ENCODE data around the gene DLGAP3.

The DLGAP3 gene

GRCh38 chr1:34846265-34846664 lies 83.2 kb downstream of the DLGAP3 start:
- TF ChIP-seq, protein P1, sequence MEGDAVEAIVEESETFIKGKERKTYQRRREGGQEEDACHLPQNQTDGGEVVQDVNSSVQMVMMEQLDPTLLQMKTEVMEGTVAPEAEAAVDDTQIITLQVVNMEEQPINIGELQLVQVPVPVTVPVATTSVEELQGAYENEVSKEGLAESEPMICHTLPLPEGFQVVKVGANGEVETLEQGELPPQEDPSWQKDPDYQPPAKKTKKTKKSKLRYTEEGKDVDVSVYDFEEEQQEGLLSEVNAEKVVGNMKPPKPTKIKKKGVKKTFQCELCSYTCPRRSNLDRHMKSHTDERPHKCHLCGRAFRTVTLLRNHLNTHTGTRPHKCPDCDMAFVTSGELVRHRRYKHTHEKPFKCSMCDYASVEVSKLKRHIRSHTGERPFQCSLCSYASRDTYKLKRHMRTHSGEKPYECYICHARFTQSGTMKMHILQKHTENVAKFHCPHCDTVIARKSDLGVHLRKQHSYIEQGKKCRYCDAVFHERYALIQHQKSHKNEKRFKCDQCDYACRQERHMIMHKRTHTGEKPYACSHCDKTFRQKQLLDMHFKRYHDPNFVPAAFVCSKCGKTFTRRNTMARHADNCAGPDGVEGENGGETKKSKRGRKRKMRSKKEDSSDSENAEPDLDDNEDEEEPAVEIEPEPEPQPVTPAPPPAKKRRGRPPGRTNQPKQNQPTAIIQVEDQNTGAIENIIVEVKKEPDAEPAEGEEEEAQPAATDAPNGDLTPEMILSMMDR (conservative IDR thresholded peaks at IDR 0.05; ENCODE audit: low read depth, low read length), result no peak
- no peaks in the 10 kb centered on the region for H3K27me3 ChIP-seq (ENCODE audit: insufficient read depth, low read depth)
- no peaks in the 10 kb centered on the region for H3K36me3 ChIP-seq (ENCODE audit: insufficient read depth)
- H2AFZ ChIP-seq (ENCODE audit: low read depth), result no peak overlapping the region
- H4K20me1 ChIP-seq (ENCODE audit: insufficient read depth), result no peaks in the 10 kb centered on the region
- H3K4me1 ChIP-seq (ENCODE audit: low read depth, poor library complexity, severe bottlenecking), result no peaks in the 10 kb centered on the region
- no peaks in the 10 kb centered on the region for H3K79me2 ChIP-seq (ENCODE audit: insufficient read depth, low read depth)
- H3K4me3 ChIP-seq (IDR thresholded peaks at IDR 0.05; ENCODE audit: insufficient read depth, low read depth, low read length), result no peak overlapping the region
- no peak overlapping the region for H3K4me2 ChIP-seq
- H3K27ac ChIP-seq, result no peak overlapping the region
- H3K9ac ChIP-seq, result no peak overlapping the region

DNA sequence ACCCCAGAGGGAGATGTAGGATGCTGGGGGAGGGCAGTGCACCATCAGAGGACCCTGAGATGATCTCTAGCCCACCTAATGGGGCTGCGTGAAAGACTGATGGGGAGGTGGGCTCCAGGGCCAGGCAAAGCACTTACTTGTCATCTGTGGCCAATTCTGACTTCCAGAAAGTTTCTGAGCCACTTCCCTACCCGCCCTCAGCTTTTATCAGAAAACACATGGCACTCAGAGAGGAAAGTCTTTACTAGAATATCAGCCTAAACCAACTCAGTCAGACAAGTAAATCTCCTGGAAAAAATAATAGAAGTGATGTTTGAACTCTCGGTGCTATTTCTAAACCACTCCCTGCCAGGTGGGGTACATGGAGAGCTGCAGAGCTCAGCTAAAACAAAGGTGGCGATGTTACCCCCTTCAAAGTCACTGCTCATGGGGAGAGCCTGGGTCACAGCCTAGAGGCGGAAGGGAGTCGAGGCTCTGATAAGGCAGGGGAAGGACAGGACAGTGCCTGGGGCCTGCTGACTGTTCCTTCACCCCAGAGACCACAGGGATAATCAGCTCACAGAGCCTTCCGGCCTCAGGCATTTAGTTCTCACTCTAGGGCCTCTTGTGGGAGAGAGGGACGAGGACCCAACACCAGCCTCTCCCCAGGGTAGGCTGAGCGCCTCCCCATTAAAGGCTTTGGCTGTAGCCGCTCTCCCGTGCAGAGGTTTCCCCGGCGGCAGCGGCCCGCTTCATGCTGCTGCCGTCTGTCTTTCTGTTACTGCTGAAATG lies 84.1 kb downstream of the DLGAP3 start:
- no peak overlapping the region for H2AFZ ChIP-seq (ENCODE audit: low read depth)
- H3K4me1 ChIP-seq (ENCODE audit: low read depth, poor library complexity, severe bottlenecking), result no peaks in the 10 kb centered on the region
- no peaks in the 10 kb centered on the region for H3K79me2 ChIP-seq (ENCODE audit: insufficient read depth, low read depth)
- TF ChIP-seq, protein P1 (conservative IDR thresholded peaks at IDR 0.05; ENCODE audit: low read depth, low read length), result no peak
- no peaks in the 10 kb centered on the region for H4K20me1 ChIP-seq (ENCODE audit: insufficient read depth)
- no peaks in the 10 kb centered on the region for H3K27me3 ChIP-seq (ENCODE audit: insufficient read depth, low read depth)
- no peaks in the 10 kb centered on the region for H3K36me3 ChIP-seq (ENCODE audit: insufficient read depth)
- no peak overlapping the region for H3K4me2 ChIP-seq
- no peak overlapping the region for H3K27ac ChIP-seq
- no peak overlapping the region for H3K9ac ChIP-seq
- H3K4me3 ChIP-seq (IDR thresholded peaks at IDR 0.05; ENCODE audit: insufficient read depth, low read depth, low read length), result no peak overlapping the region

GRCh38 chr1:34844252-34844634 lies 85.2 kb downstream of the DLGAP3 start:
- Histone ChIP-seq H3K4me3 (IDR thresholded peaks at IDR 0.05; ENCODE audit: insufficient read depth, low read depth, low read length) (no peak overlapping the region), H3K27me3 (ENCODE audit: insufficient read depth, low read depth) (no peaks in the 10 kb centered on the region), H3K4me1 (ENCODE audit: low read depth, poor library complexity, severe bottlenecking) (no peaks in the 10 kb centered on the region), H3K9ac (no peak overlapping the region), H4K20me1 (ENCODE audit: insufficient read depth) (no peaks in the 10 kb centered on the region), H3K36me3 (ENCODE audit: insufficient read depth) (no peaks in the 10 kb centered on the region), H3K27ac (no peak overlapping the region), H3K4me2 (no peak overlapping the region), H2AFZ (ENCODE audit: low read depth) (no peak overlapping the region), H3K79me2 (ENCODE audit: insufficient read depth, low read depth) (no peaks in the 10 kb centered on the region)
- TF ChIP-seq, protein P1 (conservative IDR thresholded peaks at IDR 0.05; ENCODE audit: low read depth, low read length), result no peak

DNA sequence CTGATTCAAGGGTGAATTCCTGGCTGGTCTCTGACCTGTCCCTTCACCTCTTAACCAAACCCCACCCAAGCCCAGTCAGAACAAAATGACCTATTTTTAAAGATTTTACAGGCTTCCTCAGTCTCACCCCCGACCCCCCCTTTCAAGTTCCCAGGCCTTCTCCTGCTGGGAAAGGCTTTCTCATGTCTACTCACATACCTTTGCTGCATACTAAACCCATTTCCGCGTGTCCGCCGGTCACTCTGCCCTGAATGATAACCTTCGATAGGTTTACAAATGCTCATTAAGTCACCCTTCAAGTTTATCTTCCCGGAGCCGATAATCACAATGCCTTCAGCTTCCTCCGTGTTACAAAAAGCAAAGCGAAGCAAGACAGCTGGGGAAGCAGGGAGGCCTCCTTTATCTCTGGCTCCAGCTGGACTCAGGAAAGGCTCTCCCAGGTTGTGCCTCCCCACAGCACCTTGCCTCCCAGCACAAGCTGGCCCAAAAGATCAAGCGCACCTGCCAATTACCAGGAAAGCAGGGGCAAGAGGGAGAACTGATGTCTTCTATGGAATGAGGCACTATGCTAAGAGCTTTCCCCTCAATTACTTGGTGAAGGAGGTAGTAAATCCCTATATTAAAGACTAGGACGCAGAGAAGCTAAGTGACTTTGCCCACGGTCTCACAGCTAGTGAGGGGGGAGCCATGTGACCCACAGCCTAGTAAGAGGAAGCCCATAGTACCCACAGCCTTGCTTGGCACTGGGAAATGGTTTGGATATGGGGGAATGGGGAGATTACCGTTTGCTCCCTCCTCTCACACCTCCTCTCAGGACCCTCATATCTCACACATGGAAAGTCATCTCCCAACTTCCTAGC lies 85.8 kb downstream of the DLGAP3 start:
- TF ChIP-seq, protein P1 (conservative IDR thresholded peaks at IDR 0.05; ENCODE audit: low read depth, low read length), result no peak
- H3K4me2 ChIP-seq, result no peak overlapping the region

More for the DNA sequence above, 85.8 kb downstream of the DLGAP3 start:
- no peak overlapping the region for H3K27ac ChIP-seq
- H3K9ac ChIP-seq, result no peak overlapping the region
- no peaks in the 10 kb centered on the region for H3K36me3 ChIP-seq (ENCODE audit: insufficient read depth)
- H3K4me1 ChIP-seq (ENCODE audit: low read depth, poor library complexity, severe bottlenecking), result no peaks in the 10 kb centered on the region
- H3K27me3 ChIP-seq (ENCODE audit: insufficient read depth, low read depth), result no peaks in the 10 kb centered on the region
- H2AFZ ChIP-seq (ENCODE audit: low read depth), result no peak overlapping the region
- H3K79me2 ChIP-seq (ENCODE audit: insufficient read depth, low read depth), result no peaks in the 10 kb centered on the region
- H4K20me1 ChIP-seq (ENCODE audit: insufficient read depth), result no peaks in the 10 kb centered on the region
- no peak overlapping the region for H3K4me3 ChIP-seq (IDR thresholded peaks at IDR 0.05; ENCODE audit: insufficient read depth, low read depth, low read length)
